Medulla oblongata (tissue), 1 donor: ENCODE results near the gene GSTO1.
"Not testable (repeated sequence)": the region's sequence is repeated elsewhere in the genome, so short reads cannot be mapped to it uniquely, and the experiment has no call there.

Source experiments
- DNase-seq: peaks from one replicate; pipeline ENCODE4 v3.0.0-alpha.2; 2015; ENCODE audit errors: extremely low spot score

GSTO1 gene

GRCh38 chr10:104254493-104255310 is at the start of gene GSTO1:
Gene GSTO1, plus strand, starts transcription at chr10:104254892. Its CDS starts 37 bp downstream, at chr10:104254929.
- DNase-seq: peak; percentile 73

GRCh38 chr10:104208730-104209129 is 46.0 kb upstream of the GSTO1 start:
- no peak for DNase-seq

DNA sequence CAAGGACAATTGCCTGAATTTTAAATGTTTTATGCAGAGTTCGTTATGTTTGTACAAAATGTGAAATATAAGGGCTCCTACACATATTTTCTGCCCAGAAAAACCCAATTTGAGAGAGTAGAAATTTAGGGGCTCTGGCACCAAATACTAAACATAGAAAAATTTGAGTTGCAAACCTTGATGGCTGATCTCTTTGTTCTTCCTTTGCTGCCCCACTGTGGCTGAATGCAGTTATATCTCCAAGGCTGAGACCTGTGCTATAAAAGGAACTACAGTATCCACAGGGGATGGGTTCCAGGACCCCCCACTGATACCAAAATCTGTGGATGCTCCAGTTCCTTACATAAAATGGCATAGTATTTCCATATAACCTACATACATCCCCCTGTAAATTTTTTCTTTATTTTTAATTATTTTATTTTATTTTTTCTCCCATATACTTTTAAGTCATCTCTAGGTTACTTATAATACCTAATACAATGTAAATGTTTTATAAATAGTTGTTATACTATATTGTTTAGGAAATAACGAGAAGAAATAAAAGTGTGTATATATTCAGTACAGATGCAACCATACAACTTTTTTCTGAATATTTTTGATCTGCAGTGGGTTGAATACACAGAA is 45.0 kb upstream of the GSTO1 start:
- DNase-seq: peak; percentile 81

DNA sequence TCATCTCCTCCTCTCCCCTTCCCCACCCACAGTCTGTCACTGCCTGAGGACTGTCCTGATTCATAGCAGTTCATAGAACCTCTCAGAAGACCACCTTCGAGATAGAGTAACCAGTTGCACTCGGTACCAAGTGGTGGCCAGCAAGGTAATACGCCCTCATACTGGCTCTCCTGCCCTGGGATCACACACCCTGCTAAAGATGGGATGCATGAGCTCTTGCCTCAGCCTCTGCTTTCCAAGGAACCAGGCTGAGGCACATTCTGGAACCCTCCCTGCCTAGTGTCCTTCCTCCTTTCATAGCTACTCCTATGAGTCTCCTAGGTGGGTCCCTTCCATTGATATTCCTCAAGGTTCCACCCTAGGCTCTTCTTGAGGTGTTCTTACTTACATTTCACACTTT is 38.1 kb upstream of the GSTO1 start:
- DNase-seq: no peak

GRCh38 chr10:104218751-104219150 is 35.9 kb upstream of the GSTO1 start:
- DNase-seq: no peak

DNA sequence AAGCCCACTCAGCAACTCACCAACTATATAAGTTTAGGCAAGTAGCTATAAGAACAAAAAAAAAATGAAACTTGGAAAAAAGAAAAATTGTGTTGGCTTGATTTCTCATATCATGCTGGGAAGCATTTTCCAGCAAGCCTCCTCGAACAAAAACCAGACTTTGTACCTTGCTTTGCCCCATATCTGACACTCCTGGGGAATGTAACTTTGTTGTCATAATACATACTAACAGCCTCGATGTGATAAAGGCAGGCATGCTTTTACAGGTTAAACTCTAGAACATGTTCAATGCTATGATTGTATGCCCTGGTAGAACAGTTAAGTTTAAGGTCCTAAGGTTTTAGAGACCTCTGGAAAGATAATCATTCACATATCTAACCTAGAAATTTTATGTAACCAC is 34.2 kb upstream of the GSTO1 start:
- DNase-seq: no peak

DNA sequence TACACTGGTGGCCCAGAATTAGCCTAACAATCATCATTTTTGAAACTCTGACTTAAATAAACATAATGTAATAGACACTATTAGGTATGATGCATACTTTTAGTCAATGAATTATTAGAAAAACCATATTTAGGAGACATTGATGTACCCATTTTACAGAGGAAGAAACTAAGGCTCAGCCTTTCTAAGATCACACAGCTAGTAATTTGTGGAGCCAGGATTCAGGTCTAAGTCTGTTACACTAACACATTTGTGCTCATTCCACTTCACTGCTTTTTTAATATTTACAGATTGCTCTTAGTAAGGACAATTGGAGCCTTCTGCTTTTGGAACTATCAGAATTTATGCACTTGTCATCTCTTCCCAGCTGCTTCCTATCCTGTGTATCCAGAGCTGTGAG is 31.4 kb upstream of the GSTO1 start:
- no peak for DNase-seq

DNA sequence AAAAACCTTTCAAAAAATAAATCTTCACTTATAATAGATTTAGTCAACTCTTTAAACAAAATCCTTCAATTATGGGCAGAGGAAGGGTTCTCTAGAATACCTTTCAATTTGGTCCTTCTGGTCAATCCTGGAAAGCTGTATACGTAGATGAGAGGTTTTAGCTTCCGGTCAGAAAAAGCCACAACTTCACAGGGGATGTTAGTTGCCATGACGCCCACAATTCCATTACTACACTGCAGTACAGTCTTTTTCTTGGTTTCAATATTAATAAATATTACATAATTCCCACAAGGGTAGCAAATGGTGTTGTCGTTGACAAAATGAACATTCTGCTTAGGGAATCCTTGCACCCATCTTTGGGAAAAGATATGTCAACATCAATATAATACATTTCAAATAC is 24.2 kb upstream of the GSTO1 start:
- DNase-seq: no peak

GRCh38 chr10:104231784-104232612 is 22.7 kb upstream of the GSTO1 start, which contains the start of gene CFAP43:
Gene CFAP43, minus strand, starts transcription at chr10:104232364. Its CDS starts 118 bp downstream, at chr10:104232246.
- DNase-seq: peak; percentile 97

DNA sequence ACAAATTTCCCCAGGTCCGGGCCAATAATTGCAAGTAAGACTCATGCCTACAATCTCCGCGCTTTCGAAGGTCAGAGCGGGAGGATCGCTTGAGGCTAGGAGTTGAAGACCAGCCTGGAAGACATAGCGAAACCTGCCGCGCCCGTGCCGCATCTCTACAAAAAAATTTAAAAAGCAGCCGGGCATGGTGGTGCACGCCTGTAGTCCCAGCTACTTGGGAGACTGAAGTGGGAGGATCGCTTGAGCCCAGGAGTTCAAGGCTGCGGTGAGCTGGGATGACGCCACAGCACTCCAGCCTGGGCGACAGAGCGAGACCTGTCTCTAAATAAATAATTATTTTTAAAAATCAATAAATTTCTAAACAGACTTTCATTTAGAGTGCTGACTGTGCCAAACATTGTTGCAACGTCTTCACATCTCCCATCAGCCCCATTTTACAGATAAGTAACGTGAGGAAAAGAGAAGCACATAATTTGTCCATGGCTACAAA is 22.0 kb upstream of the GSTO1 start:
- DNase-seq: no peak

- DNase-seq: no peak
Measured at GRCh38 chr10:104233817-104234216, 20.9 kb upstream of the GSTO1 start.

GRCh38 chr10:104234934-104235333 is 19.8 kb upstream of the GSTO1 start:
- DNase-seq: no peak

DNA sequence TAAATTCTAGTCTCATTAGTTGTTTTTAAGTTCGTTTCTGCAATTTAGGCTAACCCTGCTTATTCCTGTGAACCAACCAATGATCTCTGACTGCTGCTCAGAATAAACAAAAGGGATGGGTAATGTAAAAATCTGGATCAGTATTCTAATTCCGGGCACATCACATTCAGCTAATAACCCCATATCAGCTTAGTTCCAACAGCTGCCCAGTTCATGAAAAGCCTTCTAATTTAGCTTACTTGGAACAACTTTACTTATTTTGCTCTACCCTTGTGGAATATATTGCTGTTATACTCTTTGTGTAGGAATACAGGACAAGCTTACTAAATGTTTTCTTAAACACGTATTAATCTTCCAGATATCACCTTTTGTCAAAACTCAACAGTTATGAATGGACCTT is 18.9 kb upstream of the GSTO1 start:
- DNase-seq: no peak

- DNase-seq: no peak
Measured at GRCh38 chr10:104240078-104240477, 14.6 kb upstream of the GSTO1 start.

DNA sequence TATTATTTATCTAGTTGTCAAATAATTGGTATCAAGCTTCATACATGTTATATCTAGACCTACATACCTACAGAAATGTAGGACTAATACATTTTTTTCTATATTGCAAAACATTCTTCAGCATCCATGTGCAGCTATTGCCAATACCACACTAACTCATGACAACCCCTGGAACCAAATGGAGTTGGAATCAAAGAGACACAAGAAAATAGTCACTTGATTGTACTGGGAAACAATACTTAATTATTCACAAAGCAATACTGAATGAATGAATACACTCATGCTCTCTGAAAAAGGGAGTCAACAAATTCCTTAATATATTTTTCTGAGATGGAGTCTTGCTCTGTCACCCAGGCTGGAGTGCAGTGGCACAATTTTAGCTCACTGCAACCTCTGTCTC is 12.1 kb upstream of the GSTO1 start:
- DNase-seq: peak; percentile 73

DNA sequence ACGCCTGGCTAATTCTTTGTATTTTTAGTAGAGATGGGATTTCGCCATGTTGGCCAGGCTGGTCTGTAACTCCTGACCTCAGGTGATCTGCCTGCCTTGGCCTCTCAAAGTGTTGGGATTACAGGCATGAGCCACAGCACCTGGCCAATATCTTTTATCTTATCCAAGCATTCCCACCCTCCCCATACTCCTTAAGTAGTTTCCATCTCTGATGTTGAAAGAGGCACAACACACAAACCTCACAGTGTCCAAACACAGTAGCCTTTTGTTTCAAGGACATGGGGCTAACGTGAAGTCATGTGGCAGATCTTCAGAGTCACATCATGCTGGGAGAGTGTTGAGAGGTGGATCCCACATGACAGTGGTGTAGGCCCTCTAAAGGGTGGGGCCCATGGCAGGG is 11.7 kb upstream of the GSTO1 start:
- DNase-seq: peak; percentile 79

- no peak for DNase-seq
Measured at GRCh38 chr10:104243512-104243911, 11.2 kb upstream of the GSTO1 start.

- DNase-seq: no peak
Measured at GRCh38 chr10:104245066-104245632, 9.5 kb upstream of the GSTO1 start.

DNA sequence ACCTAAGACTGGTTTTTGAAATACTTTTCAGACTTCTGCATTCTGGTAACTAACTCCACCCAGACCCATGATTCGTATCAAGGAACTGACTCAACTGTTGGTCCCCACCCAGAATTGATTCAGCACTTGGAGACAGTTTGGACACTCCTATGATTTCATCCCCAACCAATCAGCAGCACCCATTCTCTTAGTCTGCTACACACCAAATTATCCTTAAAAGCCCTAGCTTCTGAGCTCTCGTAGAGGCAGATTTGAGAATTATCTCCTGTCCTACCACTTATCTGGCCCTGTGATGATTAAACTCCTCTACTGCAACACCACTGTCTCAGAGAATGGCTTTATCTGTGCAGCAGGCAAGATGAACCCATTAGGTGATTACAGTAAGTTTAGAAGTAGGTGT is 7.7 kb upstream of the GSTO1 start:
- DNase-seq: no peak

DNA sequence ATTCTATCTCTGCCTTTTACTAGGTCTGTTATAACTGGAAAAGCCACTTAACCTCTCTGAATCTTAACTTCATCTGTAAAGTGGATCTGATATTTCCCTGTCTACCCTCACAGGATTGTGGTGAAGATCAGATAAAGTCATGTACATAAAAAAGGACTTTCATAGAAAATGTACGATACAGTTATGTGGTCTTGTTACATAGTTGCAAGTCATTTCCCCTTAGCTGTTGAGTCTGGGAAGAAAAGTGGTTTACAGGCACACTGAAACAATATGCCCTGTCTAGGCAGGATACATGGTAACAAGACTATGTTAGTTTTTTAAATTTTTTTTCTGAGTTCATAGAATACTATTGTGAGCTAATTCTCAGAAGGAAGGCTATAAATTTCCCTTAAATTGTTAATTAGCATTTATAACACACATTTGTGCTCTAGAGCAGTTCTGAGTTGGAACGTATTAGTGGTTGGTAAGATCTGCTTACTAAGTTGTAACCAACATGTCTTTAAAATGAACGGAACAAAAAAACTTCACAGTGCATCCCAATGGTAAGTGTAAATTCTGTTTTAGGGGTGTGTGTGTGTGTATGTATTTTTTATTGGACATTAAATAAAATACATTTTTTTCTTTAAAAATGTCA is 7.1 kb upstream of the GSTO1 start:
- no peak for DNase-seq

DNA sequence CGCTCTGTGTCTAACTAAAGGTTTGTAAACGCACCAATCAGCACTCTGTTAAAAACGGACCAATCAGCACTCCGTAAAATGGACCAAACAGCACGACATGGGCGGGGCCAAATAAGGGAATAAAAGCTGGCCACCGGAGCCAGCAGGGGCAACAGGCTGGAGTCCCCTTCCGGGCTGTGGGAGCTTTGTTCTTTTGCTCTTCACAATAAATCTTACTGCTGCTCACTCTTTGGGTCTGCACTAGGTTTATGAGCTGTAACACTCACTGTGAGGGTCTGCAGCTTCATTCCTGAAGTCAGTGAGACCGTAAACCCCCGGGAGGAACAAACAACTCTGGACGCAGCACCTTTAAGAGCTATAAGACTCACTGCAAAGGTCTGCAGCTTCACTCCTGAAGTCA is 5.8 kb upstream of the GSTO1 start:
- not testable (repeated sequence) for DNase-seq
